MM.1S (cell line): ENCODE data around the gene CDC42.

Experiments used
- CTCF ChIP-seq: fragments of 300-600 bp; sonication (generic); IDR thresholded peaks from 2 replicates; pipeline ENCODE4 v1.5.1; 2016; ENCODE audit warnings: antibody characterized with exemption, low read length, mixed read lengths
- EZH2phosphoT487 ChIP-seq: fragments of 300-600 bp; sonication (generic); IDR thresholded peaks from 2 replicates; pipeline ENCODE4 v1.6.1; 2018; ENCODE audit warnings: antibody characterized with exemption, low read length

- TF ChIP-seq CTCF = peak; percentile 33
- no peak for TF ChIP-seq EZH2phosphoT487
Measured at GRCh38 chr1:22039594-22040285, 12.8 kb upstream of the CDC42 start.
